WTC11 (cell line): ENCODE data around the gene SPATA2L. TPM values are rescaled to one million over a fixed set of nuclear protein-coding genes. Genes with fewer than 3 reads are reported as not detected.

Experiments
- ATAC-seq: fragments of 200-7000 bp; cut with Tn5 transposase; 2 replicates; pipeline ENCODE4 v1.10.0; 2021; ENCODE audit warnings: mild to moderate bottlenecking, moderate library complexity
- CTCF ChIA-PET: fragments of 300-600 bp; sonication (Branson Sonifier 250); formaldehyde crosslinking; loops from one replicate; lab custom pipeline; 2021; ENCODE audit warnings: antibody characterized with exemption; lab: Charles Lee
- POLR2A ChIA-PET: fragments of 350-600 bp; sonication (Branson Sonifier 250); formaldehyde crosslinking; loops from one replicate; lab custom pipeline; 2021; ENCODE audit warnings: antibody characterized with exemption; lab: Charles Lee
- DNase-seq: peaks from one replicate; pipeline ENCODE4 v3.0.0; 2021; ENCODE audit warnings: low spot score
- H3K27ac Mint-ChIP-seq: 2 replicates; pipeline ENCODE4 v1.8.0; 2021; ENCODE audit warnings: mixed read lengths
- H3K27me3 Mint-ChIP-seq: 2 replicates; pipeline ENCODE4 v1.8.0; 2021; ENCODE audit warnings: low read depth, mild to moderate bottlenecking, moderate library complexity, mixed read lengths
- H3K36me3 Mint-ChIP-seq: 2 replicates; pipeline ENCODE4 v1.8.0; 2021; ENCODE audit warnings: mixed read lengths
- H3K4me1 Mint-ChIP-seq: 2 replicates; pipeline ENCODE4 v1.8.0; 2022; ENCODE audit warnings: mixed read lengths
- H3K4me3 Mint-ChIP-seq: 2 replicates; pipeline ENCODE4 v1.8.0; 2021; ENCODE audit warnings: mild to moderate bottlenecking, moderate library complexity, mixed read lengths
- H3K9me3 Mint-ChIP-seq: 2 replicates; pipeline ENCODE4 v1.8.0; 2021; ENCODE audit warnings: mixed read lengths
- CREM ChIP-seq: sonication (generic); formaldehyde crosslinking; IDR thresholded peaks from 2 replicates; pipeline ENCODE4 v1.8.1; 2022; ENCODE audit warnings: mild to moderate bottlenecking, missing genetic modification reagents, moderate library complexity
- EMX1 ChIP-seq: fragments of 250-450 bp; sonication (Bioruptor Pico); IDR thresholded peaks from 2 replicates; pipeline ENCODE4 v1.8.0; 2021; ENCODE audit warnings: mild to moderate bottlenecking
- GRHL2 ChIP-seq: fragments of 250-450 bp; sonication (Bioruptor Pico); IDR thresholded peaks from 2 replicates; pipeline ENCODE4 v1.8.0; 2022; ENCODE audit warnings: mild to moderate bottlenecking, moderate library complexity; ENCODE audit not compliant: insufficient replicate concordance, severe bottlenecking
- GTF2I ChIP-seq: fragments of 250-450 bp; sonication (Bioruptor Pico); conservative IDR thresholded peaks from 2 replicates; pipeline ENCODE4 v1.4.0; 2021; ENCODE audit warnings: mild to moderate bottlenecking
- JAZF1 ChIP-seq: fragments of 250-450 bp; sonication (Bioruptor Pico); IDR thresholded peaks from 2 replicates; pipeline ENCODE4 v1.9.0; 2021; ENCODE audit warnings: moderate library complexity, mild to moderate bottlenecking, inconsistent platforms
- NFYB ChIP-seq: sonication (generic); formaldehyde crosslinking; conservative IDR thresholded peaks from 2 replicates; pipeline ENCODE4 v1.8.0; 2022; ENCODE audit warnings: low read depth, missing genetic modification reagents
- NR1H2 ChIP-seq: sonication (generic); formaldehyde crosslinking; IDR thresholded peaks from 2 replicates; pipeline ENCODE4 v1.9.0; 2021; ENCODE audit warnings: mild to moderate bottlenecking, moderate library complexity, missing genetic modification reagents
- PRDM15 ChIP-seq: sonication (generic); formaldehyde crosslinking; IDR thresholded peaks from 2 replicates; pipeline ENCODE4 v1.8.0; 2022; ENCODE audit warnings: missing genetic modification reagents
- SMAD4 ChIP-seq: sonication (generic); formaldehyde crosslinking; IDR thresholded peaks from 2 replicates; pipeline ENCODE4 v1.8.0; 2022; ENCODE audit warnings: mild to moderate bottlenecking, missing genetic modification reagents
- STAT6 ChIP-seq: sonication (generic); formaldehyde crosslinking; conservative IDR thresholded peaks from 2 replicates; pipeline ENCODE4 v1.8.1; 2023; ENCODE audit warnings: mild to moderate bottlenecking, low read depth, missing genetic modification reagents, moderate library complexity
- TEAD4 ChIP-seq: sonication (generic); formaldehyde crosslinking; IDR thresholded peaks from 2 replicates; pipeline ENCODE4 v1.8.0; 2022; ENCODE audit warnings: mild to moderate bottlenecking, missing genetic modification reagents
- TP53 ChIP-seq: sonication (generic); formaldehyde crosslinking; IDR thresholded peaks from 2 replicates; pipeline ENCODE4 v1.8.1; 2023; ENCODE audit warnings: mild to moderate bottlenecking, missing genetic modification reagents
- ZNF138 ChIP-seq: sonication (generic); formaldehyde crosslinking; conservative IDR thresholded peaks from 2 replicates; pipeline ENCODE4 v1.8.1; 2022; ENCODE audit warnings: mild to moderate bottlenecking, moderate library complexity, missing genetic modification reagents
- ZNF396 ChIP-seq: fragments of 250-450 bp; sonication (Bioruptor Pico); IDR thresholded peaks from 2 replicates; pipeline ENCODE4 v1.8.0; 2021; ENCODE audit warnings: mild to moderate bottlenecking, moderate library complexity, borderline replicate concordance
- total RNA-seq: library from RNA; stranded (reverse); gene quantifications from 3 replicates; pipeline ENCODE4 v1.2.3, GENCODE V29; 2021
- TF ChIP-seq, protein P1 (sequence below): sonication (generic); formaldehyde crosslinking; IDR thresholded peaks from 2 replicates; pipeline ENCODE4 v1.8.1; 2023; ENCODE audit warnings: mild to moderate bottlenecking, missing genetic modification reagents, borderline replicate concordance
- TF ChIP-seq, protein P2 (sequence below): sonication (generic); formaldehyde crosslinking; IDR thresholded peaks from 2 replicates; pipeline ENCODE4 v1.8.1; 2023; ENCODE audit warnings: mild to moderate bottlenecking, missing genetic modification reagents, moderate library complexity
- TF ChIP-seq, protein P3 (sequence below): sonication (generic); formaldehyde crosslinking; IDR thresholded peaks from 2 replicates; pipeline ENCODE4 v1.8.1; 2023; ENCODE audit warnings: mild to moderate bottlenecking, missing genetic modification reagents, moderate library complexity
- TF ChIP-seq, protein P4 (sequence below): sonication (generic); formaldehyde crosslinking; IDR thresholded peaks from 2 replicates; pipeline ENCODE4 v1.8.1; 2022; ENCODE audit warnings: mild to moderate bottlenecking, moderate library complexity, missing genetic modification reagents

Gene SPATA2L
- total RNA-seq, 1 experiment from 2014 or later: 15.7 TPM

GRCh38 chr16:89701425-89702406, at the start of gene SPATA2L (continued):
- TF ChIP-seq, protein P1, sequence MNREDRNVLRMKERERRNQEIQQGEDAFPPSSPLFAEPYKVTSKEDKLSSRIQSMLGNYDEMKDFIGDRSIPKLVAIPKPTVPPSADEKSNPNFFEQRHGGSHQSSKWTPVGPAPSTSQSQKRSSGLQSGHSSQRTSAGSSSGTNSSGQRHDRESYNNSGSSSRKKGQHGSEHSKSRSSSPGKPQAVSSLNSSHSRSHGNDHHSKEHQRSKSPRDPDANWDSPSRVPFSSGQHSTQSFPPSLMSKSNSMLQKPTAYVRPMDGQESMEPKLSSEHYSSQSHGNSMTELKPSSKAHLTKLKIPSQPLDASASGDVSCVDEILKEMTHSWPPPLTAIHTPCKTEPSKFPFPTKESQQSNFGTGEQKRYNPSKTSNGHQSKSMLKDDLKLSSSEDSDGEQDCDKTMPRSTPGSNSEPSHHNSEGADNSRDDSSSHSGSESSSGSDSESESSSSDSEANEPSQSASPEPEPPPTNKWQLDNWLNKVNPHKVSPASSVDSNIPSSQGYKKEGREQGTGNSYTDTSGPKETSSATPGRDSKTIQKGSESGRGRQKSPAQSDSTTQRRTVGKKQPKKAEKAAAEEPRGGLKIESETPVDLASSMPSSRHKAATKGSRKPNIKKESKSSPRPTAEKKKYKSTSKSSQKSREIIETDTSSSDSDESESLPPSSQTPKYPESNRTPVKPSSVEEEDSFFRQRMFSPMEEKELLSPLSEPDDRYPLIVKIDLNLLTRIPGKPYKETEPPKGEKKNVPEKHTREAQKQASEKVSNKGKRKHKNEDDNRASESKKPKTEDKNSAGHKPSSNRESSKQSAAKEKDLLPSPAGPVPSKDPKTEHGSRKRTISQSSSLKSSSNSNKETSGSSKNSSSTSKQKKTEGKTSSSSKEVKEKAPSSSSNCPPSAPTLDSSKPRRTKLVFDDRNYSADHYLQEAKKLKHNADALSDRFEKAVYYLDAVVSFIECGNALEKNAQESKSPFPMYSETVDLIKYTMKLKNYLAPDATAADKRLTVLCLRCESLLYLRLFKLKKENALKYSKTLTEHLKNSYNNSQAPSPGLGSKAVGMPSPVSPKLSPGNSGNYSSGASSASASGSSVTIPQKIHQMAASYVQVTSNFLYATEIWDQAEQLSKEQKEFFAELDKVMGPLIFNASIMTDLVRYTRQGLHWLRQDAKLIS: no peak
- TF ChIP-seq, protein P2, sequence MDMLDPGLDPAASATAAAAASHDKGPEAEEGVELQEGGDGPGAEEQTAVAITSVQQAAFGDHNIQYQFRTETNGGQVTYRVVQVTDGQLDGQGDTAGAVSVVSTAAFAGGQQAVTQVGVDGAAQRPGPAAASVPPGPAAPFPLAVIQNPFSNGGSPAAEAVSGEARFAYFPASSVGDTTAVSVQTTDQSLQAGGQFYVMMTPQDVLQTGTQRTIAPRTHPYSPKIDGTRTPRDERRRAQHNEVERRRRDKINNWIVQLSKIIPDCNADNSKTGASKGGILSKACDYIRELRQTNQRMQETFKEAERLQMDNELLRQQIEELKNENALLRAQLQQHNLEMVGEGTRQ (CRISPR knock-in tag): no peak
- no peak for TF ChIP-seq NR1H2 (CRISPR knock-in tag)

DNA sequence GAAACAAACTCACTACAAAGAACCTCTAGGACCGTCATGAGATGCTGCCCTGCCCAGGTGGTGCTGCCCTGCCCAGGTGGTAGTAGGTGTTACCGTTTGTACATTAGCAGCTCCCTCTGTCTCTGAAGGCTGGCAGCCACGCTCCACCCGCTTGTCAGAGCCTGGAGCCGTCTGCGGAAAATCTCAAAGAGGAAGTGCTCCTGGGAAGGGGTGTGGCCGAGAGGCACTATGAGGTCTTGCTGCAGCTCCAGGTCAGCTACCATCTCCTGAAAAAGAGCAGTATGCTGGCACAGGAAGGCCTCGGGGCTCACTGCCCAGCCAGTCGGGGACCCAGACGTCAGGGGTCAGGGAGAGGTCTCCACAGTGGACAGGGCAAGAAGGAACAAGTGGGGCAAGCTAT, 48.1 kb upstream of the SPATA2L start:
- POLR2A ChIA-PET: no interaction called here
- no peak for ATAC-seq
- no peaks in the 10 kb centered on the region for H3K27me3 Mint-ChIP-seq
- TF ChIP-seq GRHL2 (CRISPR knock-in tag) (no peak), TP53 (CRISPR knock-in tag) (no peak), NFYB (no peak), JAZF1 (no peak), SMAD4 (CRISPR knock-in tag) (no peak), TEAD4 (CRISPR knock-in tag) (no peak), PRDM15 (CRISPR knock-in tag) (no peak), ZNF138 (no peak), ZNF396 (no peak), EMX1 (CRISPR knock-in tag) (no peak), GTF2I (CRISPR knock-in tag) (no peak), STAT6 (CRISPR knock-in tag) (no peak), CREM (CRISPR knock-in tag) (no peak)
- TF ChIP-seq, protein P3, sequence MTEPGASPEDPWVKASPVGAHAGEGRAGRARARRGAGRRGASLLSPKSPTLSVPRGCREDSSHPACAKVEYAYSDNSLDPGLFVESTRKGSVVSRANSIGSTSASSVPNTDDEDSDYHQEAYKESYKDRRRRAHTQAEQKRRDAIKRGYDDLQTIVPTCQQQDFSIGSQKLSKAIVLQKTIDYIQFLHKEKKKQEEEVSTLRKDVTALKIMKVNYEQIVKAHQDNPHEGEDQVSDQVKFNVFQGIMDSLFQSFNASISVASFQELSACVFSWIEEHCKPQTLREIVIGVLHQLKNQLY (CRISPR knock-in tag): no peak
- TF ChIP-seq, protein P4, sequence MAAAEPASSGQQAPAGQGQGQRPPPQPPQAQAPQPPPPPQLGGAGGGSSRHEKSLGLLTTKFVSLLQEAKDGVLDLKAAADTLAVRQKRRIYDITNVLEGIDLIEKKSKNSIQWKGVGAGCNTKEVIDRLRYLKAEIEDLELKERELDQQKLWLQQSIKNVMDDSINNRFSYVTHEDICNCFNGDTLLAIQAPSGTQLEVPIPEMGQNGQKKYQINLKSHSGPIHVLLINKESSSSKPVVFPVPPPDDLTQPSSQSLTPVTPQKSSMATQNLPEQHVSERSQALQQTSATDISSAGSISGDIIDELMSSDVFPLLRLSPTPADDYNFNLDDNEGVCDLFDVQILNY: no peak
- H3K27ac Mint-ChIP-seq: no peak overlapping the region
- H3K4me1 Mint-ChIP-seq: no peaks in the 10 kb centered on the region
- DNase-seq: no peak
- H3K4me3 Mint-ChIP-seq: no peak overlapping the region
- H3K36me3 Mint-ChIP-seq: peaks cover 64% of the 10 kb centered on the region
- no peaks in the 10 kb centered on the region for H3K9me3 Mint-ChIP-seq
- CTCF ChIA-PET: no interaction called here
